HepG2 (cell line): ENCODE results near the gene OPRD1. TPM values are rescaled to one million over a fixed set of nuclear protein-coding genes. Genes with fewer than 3 reads are reported as not detected.

Experiments used
- CENPT ChIP-seq: sonication (generic); formaldehyde crosslinking; IDR thresholded peaks from 2 replicates; pipeline ENCODE4 v1.8.0; 2022; ENCODE audit warnings: low read depth, mild to moderate bottlenecking, moderate library complexity, missing genetic modification reagents
- IKZF5 ChIP-seq: IDR thresholded peaks from 2 replicates; pipeline ENCODE4 v1.6.1; 2018; ENCODE audit warnings: missing genetic modification reagents, mild to moderate bottlenecking, missing compliant biosample characterization
- MTF1 ChIP-seq: sonication (generic); formaldehyde crosslinking; IDR thresholded peaks from 2 replicates; pipeline ENCODE4 v1.5.0; 2020; ENCODE audit warnings: missing genetic modification reagents
- MXD4 ChIP-seq: IDR thresholded peaks from 2 replicates; pipeline ENCODE4 v1.6.1; 2016; ENCODE audit warnings: mild to moderate bottlenecking, missing biosample characterization, missing genetic modification reagents
- NFYC ChIP-seq: IDR thresholded peaks from 2 replicates; pipeline ENCODE4 v1.6.1; 2016; ENCODE audit warnings: missing genetic modification reagents, missing compliant biosample characterization
- PBX2 ChIP-seq: IDR thresholded peaks from 2 replicates; pipeline ENCODE4 v1.6.1; 2016; ENCODE audit warnings: control low read depth
- RORA ChIP-seq: sonication (generic); formaldehyde crosslinking; IDR thresholded peaks from 2 replicates; pipeline ENCODE4 v1.5.0; 2020; ENCODE audit warnings: mild to moderate bottlenecking, missing genetic modification reagents, moderate library complexity
- SAP130 ChIP-seq: IDR thresholded peaks from 2 replicates; pipeline ENCODE4 v1.6.1; 2016; ENCODE audit warnings: low read depth
- ZNF263 ChIP-seq: sonication (generic); formaldehyde crosslinking; IDR thresholded peaks from 2 replicates; pipeline ENCODE4 v1.4.0; 2020; ENCODE audit warnings: missing genetic modification reagents
- ZNF569 ChIP-seq: sonication (generic); formaldehyde crosslinking; IDR thresholded peaks from 2 replicates; pipeline ENCODE4 v1.5.0; 2020; ENCODE audit warnings: mild to moderate bottlenecking, missing genetic modification reagents, moderate library complexity, borderline replicate concordance
- ZNF574 ChIP-seq: sonication (generic); formaldehyde crosslinking; IDR thresholded peaks from 2 replicates; pipeline ENCODE4 v1.4.0; 2020; ENCODE audit warnings: missing genetic modification reagents
- ZNF614 ChIP-seq: IDR thresholded peaks from 2 replicates; pipeline ENCODE4 v1.6.1; 2018; ENCODE audit warnings: missing biosample characterization, missing genetic modification reagents, inconsistent platforms, borderline replicate concordance
- ZNF709 ChIP-seq: sonication (generic); formaldehyde crosslinking; IDR thresholded peaks from 2 replicates; pipeline ENCODE4 v1.5.0; 2020; ENCODE audit warnings: mild to moderate bottlenecking, missing genetic modification reagents
- ZNF749 ChIP-seq: sonication (generic); formaldehyde crosslinking; IDR thresholded peaks from 2 replicates; pipeline ENCODE4 v1.8.0; 2022; ENCODE audit warnings: mild to moderate bottlenecking, missing genetic modification reagents, moderate library complexity, borderline replicate concordance
- ZSCAN25 ChIP-seq: sonication (generic); formaldehyde crosslinking; IDR thresholded peaks from 2 replicates; pipeline ENCODE4 v1.8.0; 2022; ENCODE audit warnings: mild to moderate bottlenecking, missing genetic modification reagents
- polyA plus RNA-seq, 8 experiments: library from polyadenylated mRNA; depleted of rRNA in 3 of 8; stranded (reverse) in 7 of 8; unstranded in 1 of 8; fragments of >200 nt; fragmentation: Illumina TruSeq in 4 of 8; extraction: Trizol in 4 of 8; gene quantifications; 2 replicates each; pipeline versions ENCODE4 v1.2.1 to v1.2.3, GENCODE V29; 2011 to 2016; ENCODE audit warnings: low read depth in 4 of 8, missing spikeins in 1 of 8, mixed read lengths in 1 of 8; ENCODE audit not compliant: insufficient read depth in 1 of 8
- total RNA-seq, 5 experiments: library from RNA; depleted of rRNA; stranded (reverse); fragments of >200 nt; fragmentation: Illumina TruSeq; extraction: Trizol; gene quantifications; 2 replicates each; pipeline ENCODE4 v1.2.3, GENCODE V29; 2016; ENCODE audit warnings: low read depth in 1 of 5
- TF ChIP-seq, protein P1 (sequence below): sonication (generic); formaldehyde crosslinking; IDR thresholded peaks from 2 replicates; pipeline ENCODE4 v1.4.0; 2020; ENCODE audit warnings: missing genetic modification reagents
- TF ChIP-seq, protein P2 (sequence below): sonication (generic); formaldehyde crosslinking; IDR thresholded peaks from 2 replicates; pipeline ENCODE4 v1.4.0; 2020; ENCODE audit warnings: missing genetic modification reagents, borderline replicate concordance

The OPRD1 gene
- total and polyA plus RNA-seq, 2 of the 13 experiments (the other 11 are each of a cell fraction or from before 2014, with no cell fraction given): 0.02 to 0.03 TPM

- TF ChIP-seq ZNF749 (CRISPR knock-in tag): 0 out of 2 replicates have a peak, but pooled peaks have one; percentile 10
- TF ChIP-seq CENPT: no peak
- TF ChIP-seq RORA: no peak
- no peak for TF ChIP-seq MTF1 (CRISPR knock-in tag)
- TF ChIP-seq, protein P1, sequence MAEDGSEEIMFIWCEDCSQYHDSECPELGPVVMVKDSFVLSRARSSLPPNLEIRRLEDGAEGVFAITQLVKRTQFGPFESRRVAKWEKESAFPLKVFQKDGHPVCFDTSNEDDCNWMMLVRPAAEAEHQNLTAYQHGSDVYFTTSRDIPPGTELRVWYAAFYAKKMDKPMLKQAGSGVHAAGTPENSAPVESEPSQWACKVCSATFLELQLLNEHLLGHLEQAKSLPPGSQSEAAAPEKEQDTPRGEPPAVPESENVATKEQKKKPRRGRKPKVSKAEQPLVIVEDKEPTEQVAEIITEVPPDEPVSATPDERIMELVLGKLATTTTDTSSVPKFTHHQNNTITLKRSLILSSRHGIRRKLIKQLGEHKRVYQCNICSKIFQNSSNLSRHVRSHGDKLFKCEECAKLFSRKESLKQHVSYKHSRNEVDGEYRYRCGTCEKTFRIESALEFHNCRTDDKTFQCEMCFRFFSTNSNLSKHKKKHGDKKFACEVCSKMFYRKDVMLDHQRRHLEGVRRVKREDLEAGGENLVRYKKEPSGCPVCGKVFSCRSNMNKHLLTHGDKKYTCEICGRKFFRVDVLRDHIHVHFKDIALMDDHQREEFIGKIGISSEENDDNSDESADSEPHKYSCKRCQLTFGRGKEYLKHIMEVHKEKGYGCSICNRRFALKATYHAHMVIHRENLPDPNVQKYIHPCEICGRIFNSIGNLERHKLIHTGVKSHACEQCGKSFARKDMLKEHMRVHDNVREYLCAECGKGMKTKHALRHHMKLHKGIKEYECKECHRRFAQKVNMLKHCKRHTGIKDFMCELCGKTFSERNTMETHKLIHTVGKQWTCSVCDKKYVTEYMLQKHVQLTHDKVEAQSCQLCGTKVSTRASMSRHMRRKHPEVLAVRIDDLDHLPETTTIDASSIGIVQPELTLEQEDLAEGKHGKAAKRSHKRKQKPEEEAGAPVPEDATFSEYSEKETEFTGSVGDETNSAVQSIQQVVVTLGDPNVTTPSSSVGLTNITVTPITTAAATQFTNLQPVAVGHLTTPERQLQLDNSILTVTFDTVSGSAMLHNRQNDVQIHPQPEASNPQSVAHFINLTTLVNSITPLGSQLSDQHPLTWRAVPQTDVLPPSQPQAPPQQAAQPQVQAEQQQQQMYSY: peak; percentile 37; the same call in 1 of the 2 replicates
- TF ChIP-seq ZSCAN25 (CRISPR knock-in tag): peak; percentile 98
- no peak for TF ChIP-seq PBX2
- no peak for TF ChIP-seq ZNF569 (CRISPR knock-in tag)
- TF ChIP-seq ZNF574 (CRISPR knock-in tag): peak; percentile 40; the same call in 1 of the 2 replicates
- TF ChIP-seq NFYC (CRISPR knock-in tag): peak; percentile 83
- TF ChIP-seq, protein P2, sequence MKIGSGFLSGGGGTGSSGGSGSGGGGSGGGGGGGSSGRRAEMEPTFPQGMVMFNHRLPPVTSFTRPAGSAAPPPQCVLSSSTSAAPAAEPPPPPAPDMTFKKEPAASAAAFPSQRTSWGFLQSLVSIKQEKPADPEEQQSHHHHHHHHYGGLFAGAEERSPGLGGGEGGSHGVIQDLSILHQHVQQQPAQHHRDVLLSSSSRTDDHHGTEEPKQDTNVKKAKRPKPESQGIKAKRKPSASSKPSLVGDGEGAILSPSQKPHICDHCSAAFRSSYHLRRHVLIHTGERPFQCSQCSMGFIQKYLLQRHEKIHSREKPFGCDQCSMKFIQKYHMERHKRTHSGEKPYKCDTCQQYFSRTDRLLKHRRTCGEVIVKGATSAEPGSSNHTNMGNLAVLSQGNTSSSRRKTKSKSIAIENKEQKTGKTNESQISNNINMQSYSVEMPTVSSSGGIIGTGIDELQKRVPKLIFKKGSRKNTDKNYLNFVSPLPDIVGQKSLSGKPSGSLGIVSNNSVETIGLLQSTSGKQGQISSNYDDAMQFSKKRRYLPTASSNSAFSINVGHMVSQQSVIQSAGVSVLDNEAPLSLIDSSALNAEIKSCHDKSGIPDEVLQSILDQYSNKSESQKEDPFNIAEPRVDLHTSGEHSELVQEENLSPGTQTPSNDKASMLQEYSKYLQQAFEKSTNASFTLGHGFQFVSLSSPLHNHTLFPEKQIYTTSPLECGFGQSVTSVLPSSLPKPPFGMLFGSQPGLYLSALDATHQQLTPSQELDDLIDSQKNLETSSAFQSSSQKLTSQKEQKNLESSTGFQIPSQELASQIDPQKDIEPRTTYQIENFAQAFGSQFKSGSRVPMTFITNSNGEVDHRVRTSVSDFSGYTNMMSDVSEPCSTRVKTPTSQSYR: peak; percentile 90
- TF ChIP-seq MXD4 (CRISPR knock-in tag): peak; percentile 44
- 0 out of 2 replicates have a peak, but pooled peaks have one; percentile 53 for TF ChIP-seq ZNF263
- peak; percentile 86 for TF ChIP-seq SAP130
- 0 out of 2 replicates have a peak, but pooled peaks have one; percentile 60 for TF ChIP-seq ZNF709 (CRISPR knock-in tag)
- TF ChIP-seq IKZF5: peak; percentile 48; the same call in 1 of the 2 replicates
- 0 out of 2 replicates have a peak, but pooled peaks have one; percentile 41 for TF ChIP-seq ZNF614 (CRISPR knock-in tag)
Observed at GRCh38 chr1:28914228-28915030, 102.5 kb downstream of the OPRD1 start, which contains the start of gene EPB41 (continued).
